VCaP (cell line): ENCODE measurements around the gene CFAP221.

Experiments
- H3K27ac ChIP-seq: fragments of 450-650 bp; 2 replicates; pipeline ENCODE4 v1.5.1; 2017
- TF ChIP-seq, protein P1 (sequence below): fragments of 450-650 bp; conservative IDR thresholded peaks from 2 replicates; pipeline ENCODE4 v1.5.1; 2017; ENCODE audit warnings: mild to moderate bottlenecking, moderate library complexity

Gene CFAP221

GRCh38 chr2:119586085-119586484 is 41.8 kb downstream of the CFAP221 start:
- TF ChIP-seq, protein P1, sequence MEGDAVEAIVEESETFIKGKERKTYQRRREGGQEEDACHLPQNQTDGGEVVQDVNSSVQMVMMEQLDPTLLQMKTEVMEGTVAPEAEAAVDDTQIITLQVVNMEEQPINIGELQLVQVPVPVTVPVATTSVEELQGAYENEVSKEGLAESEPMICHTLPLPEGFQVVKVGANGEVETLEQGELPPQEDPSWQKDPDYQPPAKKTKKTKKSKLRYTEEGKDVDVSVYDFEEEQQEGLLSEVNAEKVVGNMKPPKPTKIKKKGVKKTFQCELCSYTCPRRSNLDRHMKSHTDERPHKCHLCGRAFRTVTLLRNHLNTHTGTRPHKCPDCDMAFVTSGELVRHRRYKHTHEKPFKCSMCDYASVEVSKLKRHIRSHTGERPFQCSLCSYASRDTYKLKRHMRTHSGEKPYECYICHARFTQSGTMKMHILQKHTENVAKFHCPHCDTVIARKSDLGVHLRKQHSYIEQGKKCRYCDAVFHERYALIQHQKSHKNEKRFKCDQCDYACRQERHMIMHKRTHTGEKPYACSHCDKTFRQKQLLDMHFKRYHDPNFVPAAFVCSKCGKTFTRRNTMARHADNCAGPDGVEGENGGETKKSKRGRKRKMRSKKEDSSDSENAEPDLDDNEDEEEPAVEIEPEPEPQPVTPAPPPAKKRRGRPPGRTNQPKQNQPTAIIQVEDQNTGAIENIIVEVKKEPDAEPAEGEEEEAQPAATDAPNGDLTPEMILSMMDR, result no peak

DNA sequence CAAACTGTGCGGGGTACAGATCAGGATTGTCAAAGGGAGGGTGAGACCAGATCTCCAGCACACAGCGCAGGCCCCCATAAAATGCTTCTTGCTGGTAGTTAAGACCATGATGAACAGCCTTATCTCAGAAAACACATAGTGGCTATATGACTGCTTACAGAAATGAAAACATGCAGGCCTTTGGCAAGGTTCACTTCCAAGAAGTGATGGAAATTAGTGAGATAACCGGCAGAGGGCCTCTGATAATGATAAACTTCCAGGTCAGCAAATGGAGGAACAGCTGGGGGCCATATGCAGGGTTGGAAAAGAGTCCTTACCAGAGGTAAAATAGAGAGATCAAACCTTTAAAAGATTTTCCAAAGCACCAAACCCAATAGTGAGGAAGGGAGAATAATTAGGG is 46.6 kb downstream of the CFAP221 start:
- H3K27ac ChIP-seq, result no peak overlapping the region
- TF ChIP-seq, protein P1, result no peak

More at GRCh38 chr2:119586085-119586484, 41.8 kb downstream of the CFAP221 start:
- H3K27ac ChIP-seq, result no peak overlapping the region

DNA sequence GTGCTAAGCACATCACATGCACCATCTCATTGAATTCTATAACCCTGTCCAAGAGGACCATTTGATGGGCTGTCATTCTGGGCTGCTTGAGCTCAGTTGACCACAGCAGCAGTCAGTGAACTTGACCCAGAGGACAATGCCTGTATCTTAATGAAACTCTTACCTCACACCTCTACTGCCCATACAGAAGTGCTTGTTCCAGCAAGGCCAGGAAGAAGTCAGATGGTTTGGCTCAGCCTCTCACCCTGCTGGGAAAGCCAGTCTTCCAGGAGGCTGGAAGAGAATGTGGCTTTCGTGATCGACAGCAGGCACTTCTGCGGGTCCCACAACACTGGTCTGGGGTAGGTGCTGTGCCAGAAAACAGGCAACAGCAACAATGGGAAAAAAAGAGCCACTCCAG is 47.3 kb downstream of the CFAP221 start:
- H3K27ac ChIP-seq, result no peak overlapping the region
- TF ChIP-seq, protein P1, result no peak

DNA sequence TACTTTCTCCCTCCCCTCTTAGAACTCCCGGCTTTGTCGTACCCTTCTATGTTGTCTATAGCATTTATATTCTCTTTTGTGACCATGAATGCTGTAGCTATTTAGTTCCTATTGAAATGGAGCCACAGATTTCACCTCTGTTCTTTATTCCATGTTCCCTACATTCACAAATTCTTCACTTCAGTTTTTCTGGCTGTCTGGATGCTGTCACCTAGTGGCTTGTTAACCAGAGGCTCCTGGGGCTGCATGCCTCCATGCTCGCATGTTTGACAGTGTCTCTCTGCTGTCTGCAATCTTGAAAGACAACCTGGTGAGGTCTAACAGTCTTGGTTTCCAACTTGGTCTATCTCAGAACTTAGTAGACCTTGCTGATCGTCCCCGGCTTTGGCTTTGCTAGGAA is 48.2 kb downstream of the CFAP221 start:
- TF ChIP-seq, protein P1, result peak; percentile 16; the same call in 1 of the 2 replicates
- H3K27ac ChIP-seq, result no peak overlapping the region

- no peak overlapping the region for H3K27ac ChIP-seq
- TF ChIP-seq, protein P1, result no peak
Observed at GRCh38 chr2:119596638-119597037, 52.4 kb downstream of the CFAP221 start.

GRCh38 chr2:119598596-119599263 is 54.5 kb downstream of the CFAP221 start:
- TF ChIP-seq, protein P1, result no peak
- H3K27ac ChIP-seq, result peak overlapping the region; percentile 51; the same call in 1 of the 2 replicates

GRCh38 chr2:119599384-119599783 is 55.1 kb downstream of the CFAP221 start:
- TF ChIP-seq, protein P1, result no peak
- H3K27ac ChIP-seq, result peak overlapping the region; percentile 51; the same call in 1 of the 2 replicates
